Measurements from ENCODE around the gene GATAD2A. TPM values are rescaled to one million over a fixed set of nuclear protein-coding genes. Genes with fewer than 3 reads are reported as not detected.

The GATAD2A gene
- total RNA-seq, 1 experiment from 2014 or later: 189 TPM

- no peaks in the 10 kb centered on the region for H3K23me2 ChIP-seq (ENCODE audit: insufficient read length, low read depth, low read length, poor library complexity, severe bottlenecking)
- no peak overlapping the region for H2BK20ac ChIP-seq (ENCODE audit: low read depth, low read length, poor library complexity, severe bottlenecking)
- H3K27me3 ChIP-seq (ENCODE audit: insufficient read depth, low read length): no peaks in the 10 kb centered on the region
- no peak overlapping the region for H3K56ac ChIP-seq (ENCODE audit: insufficient read length, low read depth, low read length)
- no peaks in the 10 kb centered on the region for H3K4me1 ChIP-seq (ENCODE audit: insufficient read depth, low read length)
- TF ChIP-seq, protein P1, sequence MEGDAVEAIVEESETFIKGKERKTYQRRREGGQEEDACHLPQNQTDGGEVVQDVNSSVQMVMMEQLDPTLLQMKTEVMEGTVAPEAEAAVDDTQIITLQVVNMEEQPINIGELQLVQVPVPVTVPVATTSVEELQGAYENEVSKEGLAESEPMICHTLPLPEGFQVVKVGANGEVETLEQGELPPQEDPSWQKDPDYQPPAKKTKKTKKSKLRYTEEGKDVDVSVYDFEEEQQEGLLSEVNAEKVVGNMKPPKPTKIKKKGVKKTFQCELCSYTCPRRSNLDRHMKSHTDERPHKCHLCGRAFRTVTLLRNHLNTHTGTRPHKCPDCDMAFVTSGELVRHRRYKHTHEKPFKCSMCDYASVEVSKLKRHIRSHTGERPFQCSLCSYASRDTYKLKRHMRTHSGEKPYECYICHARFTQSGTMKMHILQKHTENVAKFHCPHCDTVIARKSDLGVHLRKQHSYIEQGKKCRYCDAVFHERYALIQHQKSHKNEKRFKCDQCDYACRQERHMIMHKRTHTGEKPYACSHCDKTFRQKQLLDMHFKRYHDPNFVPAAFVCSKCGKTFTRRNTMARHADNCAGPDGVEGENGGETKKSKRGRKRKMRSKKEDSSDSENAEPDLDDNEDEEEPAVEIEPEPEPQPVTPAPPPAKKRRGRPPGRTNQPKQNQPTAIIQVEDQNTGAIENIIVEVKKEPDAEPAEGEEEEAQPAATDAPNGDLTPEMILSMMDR (conservative IDR thresholded peaks at IDR 0.05): no peak
- no peak overlapping the region for H2AFZ ChIP-seq (ENCODE audit: low read length)
- no peak overlapping the region for H2AK5ac ChIP-seq (ENCODE audit: insufficient read length, low read length)
- H2BK120ac ChIP-seq (ENCODE audit: low read depth, low read length, poor library complexity, severe bottlenecking): no peak overlapping the region
- Mint-ChIP-seq H3K9me3 (no peaks in the 10 kb centered on the region), H3K4me3 (no peak overlapping the region), H3K36me3 (ENCODE audit: insufficient read depth in 1 of 3, low read depth in 3 of 3) (peaks cover 0 to 9% (median 5%) of the 10 kb centered on the region in 3 experiments; a peak in 4 of 7 replicates), H3K4me1 (peaks cover 5 to 16% of the 10 kb centered on the region in 2 experiments; a peak in 2 of 4 replicates), H3K27ac (peak overlapping the region in 2 of 3 experiments; percentile 16 to 43; a peak in 2 of 7 replicates), H3K27me3 (ENCODE audit: low read depth) (no peaks in the 10 kb centered on the region)
- H3K4ac ChIP-seq (ENCODE audit: low read depth, low read length): no peak overlapping the region
- no peak overlapping the region for H3K14ac ChIP-seq (ENCODE audit: insufficient read depth, low read length)
- H3K9ac ChIP-seq (ENCODE audit: extremely low read depth, insufficient read length, low read length): no peak overlapping the region
- H2BK12ac ChIP-seq (ENCODE audit: insufficient read length, low read depth, low read length): no peak overlapping the region
- DNase-seq: no peak
- no peak overlapping the region for H3K4me2 ChIP-seq (ENCODE audit: insufficient read depth, insufficient read length, low read length)
- peaks cover 54% of the 10 kb centered on the region; the same call in 1 of the 2 replicates for H3K79me2 ChIP-seq (ENCODE audit: insufficient read depth, low read length)
- no peak overlapping the region for H4K5ac ChIP-seq (ENCODE audit: insufficient read length, low read depth, low read length)
- no peak overlapping the region for H2BK5ac ChIP-seq (ENCODE audit: insufficient read length, low read length)
- no peak overlapping the region for H3K23ac ChIP-seq (ENCODE audit: insufficient read length, low read depth, low read length)
- no peak overlapping the region for H3K27ac ChIP-seq (ENCODE audit: insufficient read length, low read depth, low read length)
- no CpG with 5 or more reads among the region's 2 CpGs for WGBS (ENCODE audit: extremely low coverage, insufficient read length, low lambda C conversion rate)
- H3K18ac ChIP-seq (ENCODE audit: insufficient read length, low read depth, low read length): no peak overlapping the region
- H4K8ac ChIP-seq (replicated peaks; ENCODE audit: insufficient read length, low read depth, low read length): no peak overlapping the region
- no peaks in the 10 kb centered on the region for H4K20me1 ChIP-seq (ENCODE audit: control insufficient read depth, insufficient read depth, insufficient read length)
- H3K79me1 ChIP-seq (ENCODE audit: insufficient read depth, low read depth, low read length, poor library complexity, severe bottlenecking): peaks cover 3% of the 10 kb centered on the region
- H3T11ph ChIP-seq (ENCODE audit: low read length): no peak overlapping the region
- no peak overlapping the region for H2BK15ac ChIP-seq (ENCODE audit: low read depth, low read length)
- H3K9me3 ChIP-seq (ENCODE audit: control insufficient read depth, low read depth, low read length): no peaks in the 10 kb centered on the region
- H4K91ac ChIP-seq (ENCODE audit: insufficient read length, low read depth, low read length): no peak overlapping the region
These were observed 33.7 kb downstream of the GATAD2A start for GRCh38 chr19:19439176-19439482.
